Sigmoid colon (tissue), 4 donors: Measurements from ENCODE around the gene TEX38.

Experiments used
- CTCF ChIP-seq, 4 experiments: fragments of 450-650 bp in 3 of 4; fragments of 200-600 bp in 1 of 4; IDR thresholded peaks; one replicate each; pipeline ENCODE4 v1.5.1; 2016 to 2019; ENCODE audit warnings: antibody characterized with exemption in 4 of 4, mild to moderate bottlenecking in 3 of 4, moderate library complexity in 2 of 4
- POLR2A ChIP-seq, 2 donors: fragments of 450-650 bp; IDR thresholded peaks; one replicate each; pipeline ENCODE4 v1.6.1; 2016; ENCODE audit warnings: antibody characterized with exemption in 2 of 2, mild to moderate bottlenecking in 2 of 2, moderate library complexity in 2 of 2
- POLR2AphosphoS5 ChIP-seq, 4 donors: sonication (generic); formaldehyde crosslinking; IDR thresholded peaks; one replicate each; pipeline ENCODE4 v1.6.1; 2017; ENCODE audit warnings: antibody characterized with exemption in 4 of 4

- TF ChIP-seq POLR2AphosphoS5 (IDR thresholded peaks at IDR 0.05), result no peak
- TF ChIP-seq POLR2A (IDR thresholded peaks at IDR 0.05), result no peak
- no peak for TF ChIP-seq CTCF (IDR thresholded peaks at IDR 0.05)
These were observed 28.0 kb downstream of the TEX38 start for GRCh38 chr1:46699666-46700065.
